HEK293T (cell line): Measurements from ENCODE around the gene PRKAG2.

Experiments
- BHLHE40 ChIP-seq: fragments of 450-650 bp; IDR thresholded peaks from 2 replicates; pipeline ENCODE4 v1.6.1; 2016; ENCODE audit warnings: mild to moderate bottlenecking, moderate library complexity, borderline replicate concordance
- ELF4 ChIP-seq: fragments of 450-650 bp; IDR thresholded peaks from 2 replicates; pipeline ENCODE4 v1.6.1; 2017; ENCODE audit warnings: antibody characterized with exemption
- FOXA1 ChIP-seq: fragments of 450-650 bp; IDR thresholded peaks from 2 replicates; pipeline ENCODE4 v1.6.1; 2016; ENCODE audit warnings: mild to moderate bottlenecking
- FOXK2 ChIP-seq: fragments of 450-650 bp; IDR thresholded peaks from 2 replicates; pipeline ENCODE4 v1.6.1; 2016; ENCODE audit warnings: mild to moderate bottlenecking
- FOXM1 ChIP-seq: fragments of 450-650 bp; IDR thresholded peaks from 2 replicates; pipeline ENCODE4 v1.6.1; 2017; ENCODE audit warnings: mild to moderate bottlenecking, borderline replicate concordance
- SP1 ChIP-seq: fragments of 450-650 bp; IDR thresholded peaks from 2 replicates; pipeline ENCODE4 v1.6.1; 2017
- SUZ12 ChIP-seq: fragments of 450-650 bp; IDR thresholded peaks from 2 replicates; pipeline ENCODE4 v1.6.1; 2016; ENCODE audit warnings: mild to moderate bottlenecking
- TARDBP ChIP-seq: fragments of 450-650 bp; IDR thresholded peaks from 2 replicates; pipeline ENCODE4 v1.6.1; 2016

GRCh38 chr7:151825721-151826120 is 51.2 kb downstream of the PRKAG2 start:
- TF ChIP-seq BHLHE40 (no peak), FOXK2 (no peak), FOXA1 (no peak), TARDBP (no peak), ELF4 (no peak), FOXM1 (no peak), SUZ12 (no peak), SP1 (no peak)
